NOMO-1 (cell line): Measurements from ENCODE around the gene C11orf24.
A peak's percentile ranks its signal among the peaks of the same experiment; 100 is the strongest.
"Not testable (repeated sequence)": the region's sequence is repeated elsewhere in the genome, so short reads cannot be mapped to it uniquely, and the experiment has no call there.

Source experiments
- DNase-seq, 2 experiments: peaks; one replicate each; lab custom pipeline; 2025; ENCODE audit not compliant: unreplicated experiment in 2 of 2; lab: John Stamatoyannopoulos, UW

Gene C11orf24

GRCh38 chr11:68257477-68258362, 14.1 kb downstream of the C11orf24 start:
- peak; percentile 66 to 81 for DNase-seq

- DNase-seq, result no peak
These were observed 15.4 kb downstream of the C11orf24 start for GRCh38 chr11:68256331-68256741.

GRCh38 chr11:68255526-68255925, 16.2 kb downstream of the C11orf24 start:
- no peak for DNase-seq

- DNase-seq, result no peak
These were observed 17.4 kb downstream of the C11orf24 start for GRCh38 chr11:68254421-68254820.

- no peak for DNase-seq
These were observed 20.0 kb downstream of the C11orf24 start for GRCh38 chr11:68251765-68252164.

GRCh38 chr11:68244912-68245311, 26.9 kb downstream of the C11orf24 start:
- not testable (repeated sequence) for DNase-seq

- DNase-seq, result not testable (repeated sequence)
These were observed 27.9 kb downstream of the C11orf24 start for GRCh38 chr11:68243847-68244246.

GRCh38 chr11:68242616-68243015, 29.2 kb downstream of the C11orf24 start:
- no peak for DNase-seq

- DNase-seq, result no peak
These were observed 40.2 kb downstream of the C11orf24 start for GRCh38 chr11:68231621-68232020.

GRCh38 chr11:68229601-68230000, 42.2 kb downstream of the C11orf24 start:
- no peak for DNase-seq

- DNase-seq, result no peak
These were observed 45.4 kb downstream of the C11orf24 start for GRCh38 chr11:68226421-68226820.

- DNase-seq, result no peak
These were observed 47.2 kb downstream of the C11orf24 start for GRCh38 chr11:68224606-68225005.

- no peak for DNase-seq
These were observed 48.5 kb downstream of the C11orf24 start for GRCh38 chr11:68223275-68223674.

- DNase-seq, result no peak
These were observed 50.4 kb downstream of the C11orf24 start for GRCh38 chr11:68221406-68221805.

- DNase-seq, result no peak
These were observed 55.4 kb downstream of the C11orf24 start for GRCh38 chr11:68216171-68216938.

- DNase-seq, result no peak
These were observed 56.1 kb downstream of the C11orf24 start for GRCh38 chr11:68215524-68216170.

GRCh38 chr11:68215087-68215445, 56.7 kb downstream of the C11orf24 start:
- no peak for DNase-seq

- DNase-seq, result no peak
These were observed 57.3 kb downstream of the C11orf24 start for GRCh38 chr11:68214173-68215086.

- peak; percentile 66 to 70 for DNase-seq
These were observed 58.1 kb downstream of the C11orf24 start for GRCh38 chr11:68213555-68214172.

GRCh38 chr11:68213135-68213515, 58.6 kb downstream of the C11orf24 start, which contains the start of gene KMT5B:
Gene KMT5B, minus strand, starts transcription at chr11:68213296. Its CDS starts 23,220 bp downstream, at chr11:68190076.
- peak in 1 of 2 experiments; percentile 30 for DNase-seq
